ENCODE results near the gene VGF. TPM values are rescaled to one million over a fixed set of nuclear protein-coding genes. Genes with fewer than 3 reads are reported as not detected.
A peak's percentile ranks its signal among the peaks of the same experiment; 100 is the strongest.

Gene VGF
- polyA plus RNA-seq, 4 donors = 0.07 to 0.38 (median 0.20) TPM

- no peak for DNase-seq (ENCODE audit: low read depth in 4 of 4, low spot score in 2 of 4)
Observed at GRCh38 chr7:101167645-101168411, 2.5 kb upstream of the VGF start.

- no peak for DNase-seq (ENCODE audit: low read depth in 4 of 4, low spot score in 2 of 4)
Observed at GRCh38 chr7:101166909-101167644, 1.7 kb upstream of the VGF start.

- no peak for DNase-seq (ENCODE audit: low read depth in 4 of 4, low spot score in 2 of 4)
Observed at GRCh38 chr7:101166648-101166908, 1.2 kb upstream of the VGF start.

- no peak for DNase-seq (ENCODE audit: low read depth in 4 of 4, low spot score in 2 of 4)
Observed at GRCh38 chr7:101165958-101166647, 734 bp upstream of the VGF start.

GRCh38 chr7:101164071-101164840 lies 1.1 kb downstream of the VGF start:
- DNase-seq (ENCODE audit: low read depth in 4 of 4, low spot score in 2 of 4) = no peak

- no peak for DNase-seq (ENCODE audit: low read depth in 4 of 4, low spot score in 2 of 4)
Observed at GRCh38 chr7:101163279-101164070, 1.9 kb downstream of the VGF start.

GRCh38 chr7:101162551-101163278 lies 2.7 kb downstream of the VGF start:
- DNase-seq (ENCODE audit: low read depth in 4 of 4, low spot score in 2 of 4) = no peak

GRCh38 chr7:101161692-101162471 lies 3.5 kb downstream of the VGF start:
- DNase-seq (ENCODE audit: low read depth in 4 of 4, low spot score in 2 of 4) = no peak

GRCh38 chr7:101160910-101161309 lies 4.5 kb downstream of the VGF start:
- DNase-seq (ENCODE audit: low read depth in 4 of 4, low spot score in 2 of 4) = no peak

GRCh38 chr7:101159696-101160674 lies 5.4 kb downstream of the VGF start:
- DNase-seq (ENCODE audit: low read depth in 4 of 4, low spot score in 2 of 4) = no peak

- no peak for DNase-seq (ENCODE audit: low read depth in 4 of 4, low spot score in 2 of 4)
Observed at GRCh38 chr7:101156866-101157589, 8.3 kb downstream of the VGF start.

GRCh38 chr7:101156277-101156676 lies 9.1 kb downstream of the VGF start:
- no peak for DNase-seq (ENCODE audit: low read depth in 4 of 4, low spot score in 2 of 4)

GRCh38 chr7:101155303-101155702 lies 10.1 kb downstream of the VGF start:
- DNase-seq (ENCODE audit: low read depth in 4 of 4, low spot score in 2 of 4) = no peak

GRCh38 chr7:101154693-101155102 lies 10.7 kb downstream of the VGF start:
- DNase-seq (ENCODE audit: low read depth in 4 of 4, low spot score in 2 of 4) = no peak

GRCh38 chr7:101153969-101154692 lies 11.2 kb downstream of the VGF start, which contains the start of gene AP1S1:
Gene AP1S1, plus strand, starts transcription at chr7:101154476. Its CDS starts 39 bp downstream, at chr7:101154515.
- peak; percentile 85 to 90 (median 88) for DNase-seq (ENCODE audit: low read depth in 4 of 4, low spot score in 2 of 4)

Data from left renal cortex interstitium (tissue), 4 donors.